IMR-90 (cell line): Measurements from ENCODE around the gene OPCML.

Source experiments
- BHLHE40 ChIP-seq: fragments of 150-350 bp; IDR thresholded peaks from 2 replicates; pipeline ENCODE4 v1.6.1; 2016; ENCODE audit warnings: mild to moderate bottlenecking, low read depth, low read length
- CEBPB ChIP-seq: IDR thresholded peaks from 2 replicates; pipeline ENCODE4 v1.6.1; 2012; ENCODE audit warnings: low read depth, low read length, improper control_type of control experiment
- CHD1 ChIP-seq: IDR thresholded peaks from 2 replicates; pipeline ENCODE4 v1.6.1; 2012; ENCODE audit warnings: low read depth, low read length, improper control_type of control experiment
- FOS ChIP-seq: fragments of 150-350 bp; IDR thresholded peaks from 2 replicates; pipeline ENCODE4 v1.6.1; 2016; ENCODE audit warnings: low read depth, low read length
- MAZ ChIP-seq: IDR thresholded peaks from 2 replicates; pipeline ENCODE4 v1.6.1; 2012; ENCODE audit warnings: low read depth, mild to moderate bottlenecking, low read length, improper control_type of control experiment, moderate library complexity, borderline replicate concordance
- POLR2A ChIP-seq: IDR thresholded peaks from 2 replicates; pipeline ENCODE4 v1.6.1; 2012; ENCODE audit warnings: mild to moderate bottlenecking, low read depth, low read length
- RCOR1 ChIP-seq: IDR thresholded peaks from 2 replicates; pipeline ENCODE4 v1.6.1; 2012; ENCODE audit warnings: mild to moderate bottlenecking, low read length, improper control_type of control experiment; ENCODE audit not compliant: insufficient replicate concordance
- SMC3 ChIP-seq: fragments of 150-350 bp; IDR thresholded peaks from 2 replicates; pipeline ENCODE4 v1.6.1; 2016; ENCODE audit warnings: low read depth, mild to moderate bottlenecking, antibody characterized with exemption, low read length, moderate library complexity
- TF ChIP-seq, protein P1 (sequence below): conservative IDR thresholded peaks from 2 replicates; pipeline ENCODE4 v1.5.1; 2012; ENCODE audit warnings: mild to moderate bottlenecking, low read depth, low read length, improper control_type of control experiment
- TF ChIP-seq, protein P2 (sequence below): fragments of 150-350 bp; IDR thresholded peaks from 2 replicates; pipeline ENCODE4 v1.6.1; 2017; ENCODE audit warnings: mild to moderate bottlenecking, antibody characterized with exemption, low read length, low read depth
- TF ChIP-seq, protein P3 (sequence below): fragments of 150-350 bp; IDR thresholded peaks from 2 replicates; pipeline ENCODE4 v1.6.1; 2016; ENCODE audit warnings: low read depth, mild to moderate bottlenecking, low read length, moderate library complexity, borderline replicate concordance

GRCh38 chr11:132541794-132542193 is 990.5 kb downstream of the OPCML start:
- TF ChIP-seq, protein P1, sequence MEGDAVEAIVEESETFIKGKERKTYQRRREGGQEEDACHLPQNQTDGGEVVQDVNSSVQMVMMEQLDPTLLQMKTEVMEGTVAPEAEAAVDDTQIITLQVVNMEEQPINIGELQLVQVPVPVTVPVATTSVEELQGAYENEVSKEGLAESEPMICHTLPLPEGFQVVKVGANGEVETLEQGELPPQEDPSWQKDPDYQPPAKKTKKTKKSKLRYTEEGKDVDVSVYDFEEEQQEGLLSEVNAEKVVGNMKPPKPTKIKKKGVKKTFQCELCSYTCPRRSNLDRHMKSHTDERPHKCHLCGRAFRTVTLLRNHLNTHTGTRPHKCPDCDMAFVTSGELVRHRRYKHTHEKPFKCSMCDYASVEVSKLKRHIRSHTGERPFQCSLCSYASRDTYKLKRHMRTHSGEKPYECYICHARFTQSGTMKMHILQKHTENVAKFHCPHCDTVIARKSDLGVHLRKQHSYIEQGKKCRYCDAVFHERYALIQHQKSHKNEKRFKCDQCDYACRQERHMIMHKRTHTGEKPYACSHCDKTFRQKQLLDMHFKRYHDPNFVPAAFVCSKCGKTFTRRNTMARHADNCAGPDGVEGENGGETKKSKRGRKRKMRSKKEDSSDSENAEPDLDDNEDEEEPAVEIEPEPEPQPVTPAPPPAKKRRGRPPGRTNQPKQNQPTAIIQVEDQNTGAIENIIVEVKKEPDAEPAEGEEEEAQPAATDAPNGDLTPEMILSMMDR, result no peak
- TF ChIP-seq POLR2A (no peak), SMC3 (no peak), RCOR1 (no peak), BHLHE40 (no peak), FOS (no peak), CEBPB (no peak), CHD1 (no peak), MAZ (no peak)
- TF ChIP-seq, protein P2, sequence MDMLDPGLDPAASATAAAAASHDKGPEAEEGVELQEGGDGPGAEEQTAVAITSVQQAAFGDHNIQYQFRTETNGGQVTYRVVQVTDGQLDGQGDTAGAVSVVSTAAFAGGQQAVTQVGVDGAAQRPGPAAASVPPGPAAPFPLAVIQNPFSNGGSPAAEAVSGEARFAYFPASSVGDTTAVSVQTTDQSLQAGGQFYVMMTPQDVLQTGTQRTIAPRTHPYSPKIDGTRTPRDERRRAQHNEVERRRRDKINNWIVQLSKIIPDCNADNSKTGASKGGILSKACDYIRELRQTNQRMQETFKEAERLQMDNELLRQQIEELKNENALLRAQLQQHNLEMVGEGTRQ, result no peak
- TF ChIP-seq, protein P3, sequence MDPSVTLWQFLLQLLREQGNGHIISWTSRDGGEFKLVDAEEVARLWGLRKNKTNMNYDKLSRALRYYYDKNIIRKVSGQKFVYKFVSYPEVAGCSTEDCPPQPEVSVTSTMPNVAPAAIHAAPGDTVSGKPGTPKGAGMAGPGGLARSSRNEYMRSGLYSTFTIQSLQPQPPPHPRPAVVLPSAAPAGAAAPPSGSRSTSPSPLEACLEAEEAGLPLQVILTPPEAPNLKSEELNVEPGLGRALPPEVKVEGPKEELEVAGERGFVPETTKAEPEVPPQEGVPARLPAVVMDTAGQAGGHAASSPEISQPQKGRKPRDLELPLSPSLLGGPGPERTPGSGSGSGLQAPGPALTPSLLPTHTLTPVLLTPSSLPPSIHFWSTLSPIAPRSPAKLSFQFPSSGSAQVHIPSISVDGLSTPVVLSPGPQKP, result no peak
